Medulla oblongata (tissue), 1 donor: ENCODE results near the gene FNDC11.

Experiments
- DNase-seq: peaks from one replicate; pipeline ENCODE4 v3.0.0-alpha.2; 2015; ENCODE audit errors: extremely low spot score

Gene FNDC11

GRCh38 chr20:63579017-63579694, 25.2 kb downstream of the FNDC11 start:
- no peak for DNase-seq

- no peak for DNase-seq
Measured at GRCh38 chr20:63580796-63581461, 27.0 kb downstream of the FNDC11 start.

- no peak for DNase-seq
Measured at GRCh38 chr20:63582382-63583063, 28.6 kb downstream of the FNDC11 start.

- no peak for DNase-seq
Measured at GRCh38 chr20:63585616-63586565, 31.9 kb downstream of the FNDC11 start.

DNA sequence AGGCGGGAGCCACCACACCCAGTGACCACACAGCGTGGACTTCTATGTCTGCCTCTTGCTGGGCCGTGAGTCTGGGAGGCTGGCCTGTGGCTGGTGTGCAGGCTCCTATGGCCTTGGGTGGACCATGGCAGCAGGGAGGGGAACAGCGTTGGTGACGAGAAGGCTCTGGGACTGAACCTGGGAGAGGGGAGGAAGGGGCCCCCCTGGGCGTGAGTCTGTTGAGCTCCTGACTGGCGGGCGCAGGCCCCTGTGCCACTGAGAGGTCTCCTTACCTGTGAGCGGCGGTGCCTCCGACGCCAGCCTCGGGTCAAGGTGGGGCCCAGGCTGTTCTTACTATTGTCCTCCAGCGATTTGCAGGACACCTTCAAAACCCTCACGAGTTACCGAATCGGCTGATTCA, 32.8 kb downstream of the FNDC11 start:
- DNase-seq: no peak

- no peak for DNase-seq
Measured at GRCh38 chr20:63587256-63587655, 33.3 kb downstream of the FNDC11 start.

GRCh38 chr20:63587776-63588591, 34.0 kb downstream of the FNDC11 start:
- no peak for DNase-seq

GRCh38 chr20:63588641-63589041, 34.7 kb downstream of the FNDC11 start:
- no peak for DNase-seq

GRCh38 chr20:63589261-63590217, 35.6 kb downstream of the FNDC11 start:
- no peak for DNase-seq

DNA sequence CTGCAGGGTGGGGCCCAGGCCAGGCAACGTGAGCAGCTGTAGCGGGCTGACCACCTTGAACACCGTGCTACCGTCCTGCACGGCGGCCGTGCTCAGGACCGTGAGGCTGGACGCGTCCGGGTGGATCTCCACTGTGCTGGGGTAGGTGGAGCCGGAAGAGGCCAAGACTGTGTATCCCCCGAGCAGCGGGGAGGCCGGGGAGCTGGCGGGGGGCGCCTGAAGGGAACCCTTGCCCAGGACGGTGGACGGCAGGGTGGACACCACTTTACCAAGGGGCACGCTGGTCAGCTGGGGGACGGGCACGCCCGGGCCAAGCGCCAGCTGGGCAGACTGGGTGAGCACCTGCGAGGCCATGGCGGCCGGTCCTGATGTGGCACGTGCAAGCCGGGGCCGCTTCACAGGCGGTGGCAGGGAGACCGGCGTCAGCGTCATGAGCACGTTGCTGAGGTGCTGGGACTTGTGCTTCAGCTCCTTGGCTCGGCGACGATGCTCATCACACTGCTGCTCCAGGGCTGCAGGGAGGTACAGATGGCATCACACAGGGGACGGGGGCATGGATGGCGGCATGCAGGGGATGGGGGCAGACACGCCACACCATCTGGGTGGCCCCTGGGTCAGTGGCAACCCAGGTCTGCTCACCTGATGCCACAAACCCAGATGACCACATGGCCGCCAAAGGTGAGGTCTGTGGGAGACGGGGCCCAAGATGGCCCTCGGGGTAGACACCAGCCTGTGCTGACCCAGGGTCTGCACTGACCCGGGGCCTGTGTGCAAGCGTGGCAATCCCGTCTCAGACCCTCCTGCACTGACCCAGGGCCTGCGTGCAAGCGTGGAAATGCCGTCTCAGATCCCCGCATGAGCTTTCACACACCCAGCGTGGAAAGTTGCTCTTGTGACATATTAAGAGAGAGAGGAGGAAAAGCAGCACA, 36.5 kb downstream of the FNDC11 start:
- no peak for DNase-seq

GRCh38 chr20:63591147-63591533, 37.2 kb downstream of the FNDC11 start:
- DNase-seq: no peak

DNA sequence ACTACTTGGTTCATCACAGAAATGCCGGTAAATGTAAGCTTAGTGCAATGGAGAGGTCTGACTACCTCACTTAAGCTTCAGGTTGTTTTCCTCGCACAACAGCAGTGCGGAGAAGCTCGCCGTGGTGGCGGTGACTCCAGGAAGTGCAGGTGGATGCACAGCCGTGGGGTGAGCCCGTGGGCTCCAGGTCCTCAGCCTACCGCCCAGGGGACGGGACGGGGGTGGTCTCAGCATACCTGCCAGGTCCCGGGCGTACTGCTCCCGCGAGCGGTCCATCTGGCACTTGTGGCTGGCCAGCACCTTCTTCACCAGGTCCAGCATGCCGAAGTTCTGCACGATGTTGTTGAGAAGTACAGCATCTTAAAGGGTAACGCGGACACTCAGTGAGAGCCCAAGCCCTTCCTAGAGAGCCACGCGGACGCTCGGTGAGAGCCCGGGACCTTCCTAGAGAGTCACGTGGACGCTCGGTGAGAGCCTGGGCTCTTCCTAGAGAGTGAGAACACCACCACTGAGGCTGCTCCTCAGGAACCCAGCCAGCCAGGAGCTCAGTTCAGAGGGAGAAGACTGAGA, 37.9 kb downstream of the FNDC11 start:
- no peak for DNase-seq

DNA sequence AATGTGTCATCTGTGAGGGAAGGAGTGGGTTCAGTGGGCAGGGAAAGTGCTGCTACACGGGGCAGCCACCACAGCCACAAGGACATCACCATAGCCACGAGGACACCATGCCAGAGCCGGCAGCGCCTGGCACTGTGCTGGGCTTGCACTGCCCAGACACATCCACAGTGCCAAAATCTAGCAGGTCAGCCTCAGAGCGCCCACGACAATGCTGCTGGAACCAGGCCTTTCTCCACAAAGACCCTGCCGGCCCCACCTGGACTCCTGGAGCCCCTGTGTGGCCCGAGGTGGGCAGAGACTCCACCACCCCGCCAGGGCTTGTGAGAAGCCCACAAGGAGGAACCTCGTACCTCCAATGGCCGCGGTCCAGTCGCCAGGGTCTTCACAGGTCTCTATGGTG, 38.7 kb downstream of the FNDC11 start:
- peak; percentile 49 for DNase-seq

- DNase-seq: no peak
Measured at GRCh38 chr20:63594043-63594561, 40.1 kb downstream of the FNDC11 start.

- no peak for DNase-seq
Measured at GRCh38 chr20:63595416-63596127, 41.6 kb downstream of the FNDC11 start.

- DNase-seq: no peak
Measured at GRCh38 chr20:63596423-63596822, 42.5 kb downstream of the FNDC11 start.

DNA sequence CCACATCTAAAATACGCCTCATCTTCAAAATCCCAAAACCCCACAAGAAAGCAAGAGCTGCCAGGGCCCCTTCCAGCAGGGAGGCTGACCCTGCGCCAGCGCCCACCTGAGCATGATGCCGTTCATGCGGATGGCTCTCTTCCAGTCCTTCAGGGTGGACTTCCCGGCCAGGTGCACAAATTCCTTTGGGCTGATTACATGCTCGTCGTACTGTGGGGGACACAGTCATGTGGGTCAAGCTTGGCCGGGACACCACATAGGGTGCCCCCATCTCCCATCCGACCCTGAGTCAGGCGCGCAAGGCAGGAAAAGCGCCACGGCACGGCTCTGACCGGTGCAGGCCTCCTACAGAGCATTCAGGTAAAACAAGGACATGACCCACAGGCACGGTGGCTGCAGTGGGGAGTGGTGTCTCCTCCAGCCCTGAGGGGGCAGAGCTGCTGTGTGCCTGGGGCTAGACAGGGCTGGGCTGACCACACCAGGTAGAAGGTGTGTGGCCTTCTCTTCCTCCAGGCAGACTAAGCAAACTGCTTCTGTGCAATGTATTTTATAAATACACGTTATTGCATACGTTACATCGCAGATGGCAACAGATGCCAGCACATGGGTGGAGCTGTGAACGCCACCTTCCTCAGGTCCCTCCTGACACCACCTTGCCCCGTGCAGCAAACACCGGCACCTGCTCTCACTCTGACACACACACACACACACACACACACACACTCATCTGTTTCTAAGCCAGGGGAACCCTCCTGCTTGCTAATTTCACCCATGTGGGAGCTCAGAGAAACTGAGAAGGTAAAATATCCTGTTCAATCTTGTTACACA, 43.9 kb downstream of the FNDC11 start:
- no peak for DNase-seq
